Natural killer cell (primary cell): Measurements from ENCODE around the gene UFD1. TPM values are rescaled to one million over a fixed set of nuclear protein-coding genes. Genes with fewer than 3 reads are reported as not detected.
A peak's percentile ranks its signal among the peaks of the same experiment; 100 is the strongest.

Experiments
- ATAC-seq, 3 donors: fragments of 150-1000 bp in 2 of 3; fragments of 200-7000 bp in 1 of 3; cut with Tn5 transposase; 1 replicate in 1 of 3; 2 replicates in 2 of 3; pipeline ENCODE4 v1.10.0; 2021; ENCODE audit warnings: mild to moderate bottlenecking in 2 of 3, moderate library complexity in 2 of 3
- DNase-seq, 2 donors: peaks; one replicate each; pipeline versions ENCODE4 v3.0.0 to v3.0.0-alpha.2; 2013 to 2021; ENCODE audit warnings: mixed read lengths in 1 of 2
- H3K27ac ChIP-seq: one replicate; pipeline ENCODE4 v1.5.1; 2013; ENCODE audit warnings: mild to moderate bottlenecking, low read length
- H3K27me3 ChIP-seq: one replicate; pipeline ENCODE4 v1.6.1; 2013; ENCODE audit warnings: low read length; ENCODE audit not compliant: control insufficient read depth, insufficient read depth
- H3K36me3 ChIP-seq: one replicate; pipeline ENCODE4 v1.6.1; 2013; ENCODE audit warnings: low read length; ENCODE audit not compliant: control insufficient read depth, insufficient read depth
- H3K4me1 ChIP-seq: one replicate; pipeline ENCODE4 v1.6.1; 2013; ENCODE audit warnings: low read length; ENCODE audit not compliant: control insufficient read depth, insufficient read depth
- H3K4me3 ChIP-seq: one replicate; pipeline ENCODE4 v1.5.1; 2013; ENCODE audit warnings: low read length
- H3K9me3 ChIP-seq: one replicate; pipeline ENCODE4 v1.6.1; 2013; ENCODE audit warnings: low read length; ENCODE audit not compliant: control insufficient read depth, insufficient read depth
- H3K27ac Mint-ChIP-seq, 2 donors: one replicate each; pipeline ENCODE4 v1.8.0; 2022; ENCODE audit warnings: mild to moderate bottlenecking in 2 of 2, mixed read lengths in 2 of 2, moderate library complexity in 1 of 2
- H3K27me3 Mint-ChIP-seq, 2 donors: one replicate each; pipeline ENCODE4 v1.8.0; 2022; ENCODE audit warnings: low read depth in 2 of 2, mixed read lengths in 2 of 2
- H3K36me3 Mint-ChIP-seq: one replicate; pipeline ENCODE4 v1.8.0; 2022; ENCODE audit warnings: mixed read lengths
- H3K4me1 Mint-ChIP-seq, 2 donors: one replicate each; pipeline ENCODE4 v1.8.0; 2022; ENCODE audit warnings: mixed read lengths in 2 of 2
- H3K4me3 Mint-ChIP-seq: one replicate; pipeline ENCODE4 v1.8.0; 2022; ENCODE audit warnings: mild to moderate bottlenecking, moderate library complexity, mixed read lengths
- H3K9me3 Mint-ChIP-seq, 2 donors: one replicate each; pipeline ENCODE4 v1.8.0; 2022; ENCODE audit warnings: mixed read lengths in 2 of 2
- CTCF ChIP-seq: fragments of 200-600 bp; IDR thresholded peaks from one replicate; pipeline ENCODE4 v1.8.0; 2022; ENCODE audit warnings: antibody characterized with exemption
- WGBS: methylation state at CpG from one replicate; pipeline ENCODE4 v1.1.7; 2013; ENCODE audit warnings: missing lambda C conversion rate; ENCODE audit not compliant: insufficient coverage; 5-methylcytosine and 5-hydroxymethylcytosine counted together
- intact Hi-C: fragments of 100-400 bp; cut with micrococcal nuclease; formaldehyde crosslinking; loops from one replicate; pipeline ENCODE4 v1.14.2; 2022
- total RNA-seq, 4 donors: library from RNA; stranded (reverse); fragments of 120-200 nt in 1 of 4; gene quantifications; one replicate each; pipeline versions ENCODE4 v1.2.3 to v1.2.4, GENCODE V29; 2013 to 2022

Gene UFD1
- total RNA-seq, 3 donors from 2014 or later (not counting 1 experiment from before 2014, with no cell fraction given), result 73.8 to 101 (median 77.8) TPM

- H3K36me3 Mint-ChIP-seq, result no peaks in the 10 kb centered on the region
- ATAC-seq, result no peak
- Histone ChIP-seq H3K36me3 (peaks cover 25% of the 10 kb centered on the region), H3K27me3 (no peaks in the 10 kb centered on the region), H3K4me1 (peaks cover 15% of the 10 kb centered on the region), H3K9me3 (no peaks in the 10 kb centered on the region), H3K27ac (no peak overlapping the region), H3K4me3 (no peak overlapping the region)
- H3K27ac Mint-ChIP-seq, result peak overlapping the region; percentile 99
- H3K9me3 Mint-ChIP-seq, result no peaks in the 10 kb centered on the region
- no peaks in the 10 kb centered on the region for H3K27me3 Mint-ChIP-seq
- DNase-seq, result peak in 1 of 2 donors; percentile 36
- H3K4me1 Mint-ChIP-seq, result peaks cover 28 to 46% of the 10 kb centered on the region in 2 donors
- H3K4me3 Mint-ChIP-seq, result peak overlapping the region; percentile 83
- intact Hi-C loops, result loop anchor here (1.0 to 10.0 kb wide), 7 partner anchors 30 to 355 kb away; partner anchors contain the start of genes C22orf39, CLTCL1, DGCR2 and SLC25A1
- 27% methylated on average over 3 of the region's 5 CpGs for WGBS
- TF ChIP-seq CTCF, result peak; percentile 14
These were observed 1.5 kb downstream of the UFD1 start for GRCh38 chr22:19477321-19478044.

- intact Hi-C loops, result loop anchor here (5.0 to 10.0 kb wide), 5 partner anchors 84 to 354 kb away; partner anchors contain the start of genes CLTCL1 and DGCR2
These were observed 3.0 kb downstream of the UFD1 start for GRCh38 chr22:19476023-19476422.

GRCh38 chr22:19473578-19473977 is 5.4 kb downstream of the UFD1 start:
- WGBS, result 81% methylated on average over 3 of the region's 3 CpGs
- H3K27ac Mint-ChIP-seq, result peak overlapping the region in 1 of 2 donors; percentile 24
- Histone ChIP-seq H3K27me3 (no peaks in the 10 kb centered on the region), H3K4me1 (peaks cover 8% of the 10 kb centered on the region), H3K9me3 (no peaks in the 10 kb centered on the region), H3K4me3 (no peak overlapping the region), H3K36me3 (peaks cover 59% of the 10 kb centered on the region), H3K27ac (no peak overlapping the region)
- no peaks in the 10 kb centered on the region for H3K9me3 Mint-ChIP-seq
- no peaks in the 10 kb centered on the region for H3K27me3 Mint-ChIP-seq
- H3K4me3 Mint-ChIP-seq, result no peak overlapping the region
- H3K4me1 Mint-ChIP-seq, result peaks cover 19 to 39% of the 10 kb centered on the region in 2 donors
- H3K36me3 Mint-ChIP-seq, result peaks cover 7% of the 10 kb centered on the region
- TF ChIP-seq CTCF, result no peak
- DNase-seq, result no peak
- ATAC-seq, result no peak
- intact Hi-C loops, result loop anchor here (10.0 kb wide), 1 partner anchor 179 kb away; the partner anchor contains the start of gene CLTCL1

More at GRCh38 chr22:19476023-19476422, 3.0 kb downstream of the UFD1 start:
- peaks cover 28 to 46% of the 10 kb centered on the region in 2 donors for H3K4me1 Mint-ChIP-seq
- Histone ChIP-seq H3K4me1 (peaks cover 15% of the 10 kb centered on the region), H3K27me3 (no peaks in the 10 kb centered on the region), H3K4me3 (no peak overlapping the region), H3K36me3 (peaks cover 39% of the 10 kb centered on the region), H3K27ac (no peak overlapping the region), H3K9me3 (no peaks in the 10 kb centered on the region)
- no peaks in the 10 kb centered on the region for H3K36me3 Mint-ChIP-seq
- no peak for DNase-seq
- H3K27ac Mint-ChIP-seq, result no peak overlapping the region
- no peaks in the 10 kb centered on the region for H3K27me3 Mint-ChIP-seq
- H3K9me3 Mint-ChIP-seq, result no peaks in the 10 kb centered on the region
- H3K4me3 Mint-ChIP-seq, result peak overlapping the region; percentile 3
- no peak for ATAC-seq
- TF ChIP-seq CTCF, result no peak
- 87% methylated on average over 3 of the region's 3 CpGs for WGBS
